NCI-H774 (cell line): ENCODE data around the gene ARHGAP25.
A peak's percentile ranks its signal among the peaks of the same experiment; 100 is the strongest.

ENCODE experiments used
- DNase-seq: peaks from one replicate; lab custom pipeline; 2025; lab: John Stamatoyannopoulos, UW

ARHGAP25 gene

DNA sequence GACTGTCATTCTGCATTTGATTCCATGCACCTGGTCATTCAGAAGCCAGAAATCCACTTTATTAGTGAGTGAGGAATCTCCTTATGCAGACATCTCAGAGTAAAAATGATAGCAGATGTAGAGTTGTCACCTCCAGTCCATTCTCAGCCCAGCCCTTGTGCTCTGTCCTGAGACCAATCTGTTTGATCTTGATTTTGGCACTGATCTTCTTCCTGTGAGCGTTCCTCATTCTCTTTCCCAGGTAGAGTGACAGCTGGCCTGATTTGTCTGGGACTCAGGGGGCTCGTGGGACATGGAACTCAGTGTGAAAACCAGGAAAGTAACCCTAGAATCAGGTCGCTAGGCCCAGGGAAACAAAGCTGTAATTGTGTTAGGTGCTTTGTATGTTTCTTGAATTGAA, 8.9 kb downstream of the ARHGAP25 start:
- DNase-seq: no peak

DNA sequence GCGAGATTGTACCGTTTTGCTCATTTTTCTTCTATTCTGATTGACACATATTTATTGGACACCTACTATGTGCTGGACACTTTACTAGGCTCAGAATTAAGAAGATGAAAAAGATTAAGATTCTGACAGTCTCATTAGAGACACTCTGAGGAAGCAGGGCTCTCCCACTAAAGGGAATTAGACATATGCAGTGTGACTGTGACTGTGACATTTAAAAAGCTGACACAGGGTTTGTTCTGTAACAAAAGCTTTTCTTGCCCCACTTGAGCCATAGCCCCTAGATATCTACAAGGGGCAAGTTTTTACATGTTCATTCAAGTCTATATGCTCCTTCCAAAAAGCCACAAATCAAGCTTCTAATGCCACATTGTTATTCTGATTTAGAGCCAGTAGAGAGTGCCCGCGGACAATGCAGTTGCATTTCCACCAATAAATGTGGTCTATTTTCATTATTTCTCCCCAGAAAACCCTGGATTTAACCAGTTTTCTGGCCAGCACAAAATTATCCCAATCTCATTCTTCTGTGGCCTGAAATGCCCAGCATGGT, 9.8 kb downstream of the ARHGAP25 start:
- no peak for DNase-seq

GRCh38 chr2:68745006-68745405, 10.4 kb downstream of the ARHGAP25 start:
- no peak for DNase-seq

DNA sequence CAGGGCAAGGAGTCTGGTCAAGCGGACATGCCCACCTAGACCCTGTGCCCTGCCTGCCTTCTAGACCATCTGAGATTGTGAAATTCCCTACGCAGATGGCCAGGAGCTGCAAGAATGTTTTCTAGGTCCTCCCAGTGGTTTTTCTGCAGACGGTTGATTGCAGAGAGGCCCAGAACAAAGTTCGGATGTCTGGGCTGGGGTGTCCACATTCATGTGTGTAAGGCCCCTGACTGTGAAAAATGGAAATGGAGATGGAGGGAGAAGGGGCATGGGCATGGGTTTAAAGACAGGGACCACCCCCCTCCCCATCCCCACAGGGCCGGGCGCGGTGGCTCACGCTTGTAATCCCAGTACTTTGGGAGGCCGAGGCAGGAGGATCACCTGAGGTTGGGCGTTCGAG, 11.8 kb downstream of the ARHGAP25 start:
- no peak for DNase-seq

GRCh38 chr2:68747413-68747812, 12.8 kb downstream of the ARHGAP25 start:
- no peak for DNase-seq

GRCh38 chr2:68747900-68748299, 13.3 kb downstream of the ARHGAP25 start:
- no peak for DNase-seq

DNA sequence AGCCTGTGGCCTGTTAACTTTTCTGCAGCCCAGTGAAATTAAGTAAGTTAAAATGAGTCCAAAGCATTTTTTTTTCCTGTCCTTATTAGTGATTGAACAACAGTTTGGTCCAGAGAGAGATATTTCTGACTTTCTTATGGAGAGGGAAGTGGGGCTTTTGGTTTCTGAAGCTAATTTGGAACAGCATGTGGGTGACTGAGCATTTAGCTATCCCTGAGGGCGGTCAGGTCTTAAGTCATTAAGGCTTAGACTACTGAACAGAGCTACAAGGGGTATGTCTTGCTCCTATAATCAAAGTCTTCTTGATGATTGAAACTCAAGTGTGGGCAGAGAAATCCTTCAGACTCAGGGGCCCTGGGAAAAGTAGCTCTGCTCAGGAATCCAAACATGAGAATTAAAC, 14.0 kb downstream of the ARHGAP25 start:
- no peak for DNase-seq

- no peak for DNase-seq
Measured at GRCh38 chr2:68749345-68749744, 14.7 kb downstream of the ARHGAP25 start.

- DNase-seq: no peak
Measured at GRCh38 chr2:68750592-68751396, 16.2 kb downstream of the ARHGAP25 start.

DNA sequence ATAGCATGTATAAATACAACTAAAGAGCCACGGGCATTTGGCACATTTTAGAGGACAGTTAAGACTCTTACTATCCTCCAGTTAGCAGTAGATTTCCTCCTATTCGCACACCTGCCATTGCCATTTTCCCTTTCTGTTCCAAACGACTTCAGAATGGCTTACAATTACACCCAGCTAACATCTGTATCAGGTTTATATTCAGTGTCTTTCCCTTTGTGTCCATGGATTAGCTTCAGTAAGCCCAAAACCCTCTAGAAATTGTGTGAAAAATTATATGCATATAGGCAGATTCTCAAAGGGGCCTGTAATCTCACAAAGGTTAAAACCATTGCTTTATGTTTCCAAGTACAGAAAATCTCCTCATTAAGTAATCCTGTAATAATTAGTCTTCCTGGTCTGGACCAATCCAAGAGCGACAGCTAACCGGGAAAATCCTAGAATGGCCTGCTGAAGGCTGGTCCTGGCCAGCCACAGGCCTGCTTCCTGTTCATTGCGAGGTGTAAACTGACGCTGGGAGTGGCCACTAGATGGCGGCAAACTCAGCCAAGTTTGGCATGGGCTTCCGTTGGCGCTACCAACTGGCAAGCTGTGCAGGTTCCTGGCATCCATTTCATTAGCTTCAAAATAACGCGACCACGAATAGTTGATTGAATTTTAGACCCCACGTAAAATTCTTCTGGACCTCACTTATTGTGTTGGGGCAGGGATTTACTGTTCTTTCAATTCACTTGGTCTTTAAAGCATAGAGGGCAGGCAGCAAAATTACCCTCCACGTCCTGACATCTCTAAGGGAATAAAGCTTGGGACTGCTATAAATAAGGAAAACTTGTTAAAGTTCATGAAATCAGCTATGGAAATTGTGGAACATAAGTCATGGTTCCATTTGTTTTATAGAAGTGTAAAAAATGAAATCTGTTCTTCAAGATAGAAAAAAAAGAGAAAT, 17.1 kb downstream of the ARHGAP25 start:
- DNase-seq: peak; percentile 52

DNA sequence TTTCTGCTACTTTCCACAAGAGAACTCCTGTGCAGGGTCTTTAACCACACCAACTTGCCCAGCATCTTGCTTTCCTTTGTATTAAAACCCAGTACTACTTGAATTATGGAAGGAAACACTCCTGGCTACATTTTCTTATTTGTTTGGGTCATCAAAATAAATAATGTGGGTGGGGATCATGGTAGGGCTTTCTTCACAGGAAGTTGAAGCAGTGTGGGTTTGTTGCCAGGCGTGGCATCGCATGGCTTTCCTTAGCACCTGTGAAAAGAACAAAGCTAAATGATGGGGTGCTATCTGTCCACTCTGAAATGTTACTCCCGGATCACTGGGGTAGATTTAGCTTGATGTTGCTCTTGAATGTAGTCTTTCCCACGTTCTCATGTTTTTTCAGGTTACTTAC, 18.7 kb downstream of the ARHGAP25 start:
- DNase-seq: no peak

GRCh38 chr2:68755071-68755470, 20.5 kb downstream of the ARHGAP25 start:
- DNase-seq: no peak

- no peak for DNase-seq
Measured at GRCh38 chr2:68756178-68756577, 21.6 kb downstream of the ARHGAP25 start.

DNA sequence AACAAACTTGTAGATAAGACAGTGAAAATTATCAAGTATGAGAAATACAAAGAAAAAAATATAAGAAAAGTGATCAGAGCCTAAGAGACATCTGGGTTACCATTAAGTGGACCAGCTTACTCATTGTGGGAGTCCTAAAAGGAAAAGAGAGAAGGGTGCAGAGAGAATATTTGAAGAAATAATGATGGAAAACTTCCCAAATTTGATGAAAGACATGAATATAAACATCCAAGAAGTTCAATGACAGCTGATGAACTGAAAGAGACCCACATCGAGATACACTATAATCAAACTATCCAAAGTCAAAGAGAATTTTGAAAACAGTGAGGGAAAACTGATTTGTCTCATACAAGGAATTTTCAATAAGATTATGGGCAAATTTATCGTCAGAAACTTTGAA, 22.5 kb downstream of the ARHGAP25 start:
- no peak for DNase-seq

DNA sequence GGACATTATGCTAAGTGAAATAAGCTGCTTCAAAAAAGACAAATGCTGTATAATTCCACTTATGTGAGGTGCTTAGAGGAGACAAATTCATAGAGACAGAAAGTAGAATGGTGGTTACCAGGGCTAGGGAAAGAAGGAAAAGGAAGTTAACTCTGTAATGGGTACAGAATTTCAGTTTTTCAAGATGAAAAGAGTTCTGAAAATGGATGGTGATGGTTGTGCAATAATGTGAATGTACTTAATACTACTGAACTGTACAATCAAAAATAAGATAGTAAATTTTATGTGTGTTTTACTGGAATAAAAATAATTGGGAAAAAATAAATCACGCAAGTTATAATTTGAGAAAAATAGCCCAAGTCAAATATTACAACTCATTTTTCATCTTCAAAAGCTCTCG, 27.5 kb downstream of the ARHGAP25 start:
- DNase-seq: no peak

GRCh38 chr2:68762665-68763064, 28.1 kb downstream of the ARHGAP25 start:
- DNase-seq: no peak

DNA sequence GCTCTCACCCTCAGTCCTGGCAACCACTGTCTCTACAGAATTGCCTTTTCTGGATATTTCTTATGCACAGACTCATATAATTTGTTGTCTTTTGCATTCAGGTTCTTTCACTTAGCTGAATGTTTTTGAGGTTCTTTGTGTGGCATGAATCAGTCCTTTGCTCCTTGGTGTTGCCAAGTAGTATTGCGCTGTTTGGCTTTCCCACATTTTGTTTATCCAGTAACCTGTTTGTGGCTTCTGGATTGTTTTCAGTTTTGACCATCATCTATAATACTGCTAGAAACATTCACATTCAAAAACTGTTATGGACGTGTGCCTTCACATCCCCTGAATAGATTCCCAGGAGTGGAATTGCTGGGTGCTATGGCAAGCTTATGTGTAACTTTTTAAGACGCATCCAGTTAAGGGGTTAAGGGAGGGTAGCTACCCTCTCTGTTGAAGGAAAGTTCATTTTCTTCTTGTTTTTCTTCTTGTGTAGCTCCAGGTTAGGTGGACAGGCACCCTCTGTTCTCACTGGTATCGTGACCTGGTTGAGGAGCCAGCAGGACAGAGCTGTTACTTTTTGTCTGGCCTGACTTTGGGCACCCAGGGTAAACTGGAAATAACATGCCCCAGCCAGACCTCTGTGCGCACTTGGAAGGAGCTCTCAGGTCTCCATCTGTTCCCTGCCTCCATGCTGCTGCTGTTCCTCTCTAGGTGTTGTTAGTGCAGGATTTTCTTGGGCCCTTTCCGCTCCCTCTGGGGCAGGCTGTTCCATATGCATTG, 29.6 kb downstream of the ARHGAP25 start:
- DNase-seq: no peak

- DNase-seq: no peak
Measured at GRCh38 chr2:68764806-68765311, 30.2 kb downstream of the ARHGAP25 start.

GRCh38 chr2:68765739-68766375, 31.2 kb downstream of the ARHGAP25 start:
- DNase-seq: no peak

GRCh38 chr2:68766376-68766845, 31.8 kb downstream of the ARHGAP25 start:
- no peak for DNase-seq
